Endothelial cell of umbilical vein (primary cell): ENCODE measurements around the gene NUDT21. TPM values are rescaled to one million over a fixed set of nuclear protein-coding genes. Genes with fewer than 3 reads are reported as not detected.

Source experiments
- BruUV-seq: library from RNA; stranded (reverse); fragments of 400-500 nt; replicated peaks from 2 replicates; lab custom pipeline; 2021; lab: Mats Ljungman, UMichigan
- CTCF ChIA-PET: fragments of 300-600, 350-600 bp; sonication (Branson Sonifier 250); formaldehyde crosslinking; loops from one replicate; lab custom pipeline; 2021; ENCODE audit warnings: antibody characterized with exemption, inconsistent platforms; lab: Charles Lee
- POLR2A ChIA-PET: fragments of 300-600, 350-600 bp; sonication (Branson Sonifier 250); formaldehyde crosslinking; loops from one replicate; lab custom pipeline; 2021; ENCODE audit warnings: antibody characterized with exemption, inconsistent platforms; lab: Charles Lee
- DNase-seq: peaks from one replicate; pipeline ENCODE4 v3.0.0-alpha.2; 2011; ENCODE audit warnings: low read depth, low spot score
- FAIRE-seq: peaks from 2 replicates; lab custom pipeline; 2011; peaks lifted over from hg19 to GRCh38; lab: Jason Lieb, UNC
- H2AFZ ChIP-seq: 2 replicates; pipeline ENCODE4 v1.6.0; 2012; ENCODE audit warnings: low read depth, low read length, control low read depth, inconsistent platforms
- H3K27ac ChIP-seq: 2 replicates; pipeline ENCODE4 v1.5.1; 2011; ENCODE audit warnings: low read depth, mild to moderate bottlenecking, control low read depth, low read length, moderate library complexity; ENCODE audit not compliant: insufficient read depth
- H3K27me3 ChIP-seq, 2 experiments: 2 replicates each; pipeline versions ENCODE4 v1.6.0 to v1.6.1; 2011; ENCODE audit warnings: low read length in 2 of 2, mixed read lengths in 1 of 2; ENCODE audit not compliant: control insufficient read depth in 2 of 2, insufficient read depth in 2 of 2
- H3K36me3 ChIP-seq, 2 experiments: 2 replicates in 1 of 2; 3 replicates in 1 of 2; pipeline ENCODE4 v1.5.1; 2011; ENCODE audit warnings: low read length in 2 of 2, mild to moderate bottlenecking in 1 of 2, moderate library complexity in 1 of 2; ENCODE audit not compliant: control insufficient read depth in 2 of 2, insufficient read depth in 2 of 2; ENCODE audit errors: extremely low read depth in 1 of 2
- H3K4me1 ChIP-seq: 3 replicates; pipeline ENCODE4 v1.5.1; 2011; ENCODE audit warnings: mild to moderate bottlenecking, low read length; ENCODE audit not compliant: control insufficient read depth, insufficient read depth; ENCODE audit errors: extremely low read depth
- H3K4me2 ChIP-seq: 2 replicates; pipeline ENCODE4 v1.6.1; 2011; ENCODE audit warnings: low read length, control low read depth, mixed read lengths; ENCODE audit not compliant: insufficient read depth
- H3K4me3 ChIP-seq, 3 experiments: fragments of 200-600 bp in 1 of 3; sonication (generic), shearing (Covaris generic) in 1 of 3; replicated peaks in 1 of 3; 2 replicates each; pipeline ENCODE4 v1.5.1; 2011 to 2016; ENCODE audit warnings: control low read depth in 3 of 3, low read length in 3 of 3, mild to moderate bottlenecking in 2 of 3, inconsistent platforms in 1 of 3, low read depth in 1 of 3, moderate library complexity in 1 of 3; ENCODE audit not compliant: insufficient read depth in 1 of 3
- H3K79me2 ChIP-seq: 2 replicates; pipeline ENCODE4 v1.6.0; 2012; ENCODE audit warnings: low read length, inconsistent platforms; ENCODE audit not compliant: control insufficient read depth, insufficient read depth
- H3K9ac ChIP-seq: replicated peaks from 2 replicates; pipeline ENCODE3; 2011; ENCODE audit warnings: low read length, control low read depth; ENCODE audit not compliant: insufficient read depth; ENCODE audit errors: extremely low read depth
- H3K9me1 ChIP-seq: replicated peaks from 3 replicates; pipeline ENCODE4 v1.6.0; 2011; ENCODE audit warnings: mild to moderate bottlenecking, low read length; ENCODE audit not compliant: control insufficient read depth, insufficient read depth; ENCODE audit errors: extremely low read depth
- H3K9me3 ChIP-seq: replicated peaks from 2 replicates; pipeline ENCODE4 v1.5.1; 2012; ENCODE audit warnings: low read length, inconsistent platforms; ENCODE audit not compliant: control insufficient read depth, insufficient read depth
- H4K20me1 ChIP-seq: replicated peaks from 2 replicates; pipeline ENCODE3; 2011; ENCODE audit warnings: mild to moderate bottlenecking, low read length; ENCODE audit not compliant: control insufficient read depth, insufficient read depth; ENCODE audit errors: extremely low read depth
- EZH2 ChIP-seq: IDR thresholded peaks from 2 replicates; pipeline ENCODE4 v1.6.1; 2012; ENCODE audit warnings: borderline replicate concordance, low read depth, mild to moderate bottlenecking, moderate library complexity, low read length, inconsistent platforms; ENCODE audit not compliant: severe bottlenecking
- FOS ChIP-seq: IDR thresholded peaks from 2 replicates; pipeline ENCODE4 v1.6.1; 2011; ENCODE audit warnings: mild to moderate bottlenecking, low read length, moderate library complexity, borderline replicate concordance; ENCODE audit not compliant: insufficient read depth
- GATA2 ChIP-seq: IDR thresholded peaks from 2 replicates; pipeline ENCODE4 v1.7.0; 2011; ENCODE audit warnings: low read depth, mild to moderate bottlenecking, moderate library complexity, mixed read lengths, low read length; ENCODE audit not compliant: insufficient read length, insufficient read depth
- JUN ChIP-seq: IDR thresholded peaks from 2 replicates; pipeline ENCODE4 v1.6.1; 2011; ENCODE audit warnings: borderline replicate concordance, low read depth; ENCODE audit not compliant: insufficient read length, insufficient read depth
- MYC ChIP-seq: IDR thresholded peaks from one replicate; pipeline ENCODE4 v1.6.1; 2011; ENCODE audit warnings: mild to moderate bottlenecking, low read depth, low read length
- POLR2A ChIP-seq: IDR thresholded peaks from 2 replicates; pipeline ENCODE4 v1.6.1; 2012; ENCODE audit warnings: low read depth, mild to moderate bottlenecking, control low read depth, low read length
- POLR2AphosphoS5 ChIP-seq: IDR thresholded peaks from 2 replicates; pipeline ENCODE4 v1.6.1; 2012; ENCODE audit warnings: low read depth, mild to moderate bottlenecking, control low read depth, low read length, moderate library complexity; ENCODE audit not compliant: insufficient read depth
- dilution Hi-C: fragments of 300-500 bp; cut with MboI; formaldehyde crosslinking; loops from one replicate; pipeline ENCODE4 v1.15.0; 2019; ENCODE audit warnings: low sequenced_read_pairs; ENCODE audit not compliant: extremely low pct_ligation_motif_present
- intact Hi-C: fragments of 100-400 bp; cut with micrococcal nuclease; formaldehyde crosslinking; loops from one replicate; pipeline ENCODE4 v1.10.0; 2022
- polyA plus RNA-seq, 4 experiments: library from polyadenylated mRNA; depleted of rRNA in 3 of 4; stranded (reverse) in 3 of 4; unstranded in 1 of 4; fragments of >200 nt; gene quantifications; 2 replicates each; pipeline versions ENCODE4 v1.2.1 to v1.2.3, GENCODE V29; 2011 to 2012; ENCODE audit warnings: missing spikeins in 1 of 4
- total RNA-seq: library from RNA; stranded (reverse); gene quantifications from 2 replicates; pipeline ENCODE4 v1.2.3, GENCODE V29; 2021
- TF ChIP-seq, protein P1 (sequence below): IDR thresholded peaks from 2 replicates; pipeline ENCODE4 v1.6.1; 2011; ENCODE audit not compliant: insufficient read depth, insufficient read length
- TF ChIP-seq, protein P2 (sequence below), 2 donors: IDR thresholded peaks; 1 replicate in 1 of 2; 2 replicates in 1 of 2; pipeline ENCODE4 v1.5.1; 2011; ENCODE audit warnings: low read length in 2 of 2, mild to moderate bottlenecking in 2 of 2, moderate library complexity in 2 of 2, control low read depth in 1 of 2, inconsistent platforms in 1 of 2, low read depth in 1 of 2; ENCODE audit not compliant: insufficient read depth in 1 of 2; ENCODE audit errors: extremely low read depth in 1 of 2

The NUDT21 gene
- total and polyA plus RNA-seq, 2 donors (not counting 3 experiments of a cell fraction or from before 2014, with no cell fraction given), result 56.4 to 158 TPM

DNA sequence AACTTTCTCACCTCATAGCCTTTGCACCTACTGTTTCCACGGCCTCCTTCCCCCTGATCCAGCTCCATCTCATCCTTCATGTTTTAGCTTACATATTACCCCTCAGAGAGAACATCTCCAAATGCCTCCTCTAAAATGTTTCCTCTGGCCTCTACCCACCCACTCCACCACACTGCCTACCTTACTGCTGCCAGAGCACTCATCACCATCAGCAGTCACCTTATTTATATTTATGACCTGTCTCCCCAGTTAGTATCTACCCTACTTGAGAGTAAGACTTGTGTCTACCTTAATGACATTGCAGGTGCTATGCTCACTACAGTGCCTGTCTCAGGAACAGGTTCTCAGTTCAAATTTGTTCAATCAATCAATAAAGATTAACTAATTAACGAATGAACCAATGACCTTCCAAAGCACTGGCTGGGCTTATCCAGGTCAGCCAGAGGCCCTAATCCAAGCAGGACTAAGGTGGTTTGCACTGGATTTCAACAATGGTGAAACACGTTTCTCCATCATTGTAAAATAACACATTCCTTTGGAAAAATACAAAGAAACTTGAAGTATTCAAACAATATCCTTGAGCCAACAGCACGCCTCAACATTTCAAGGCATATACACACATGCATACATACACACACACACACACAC lies 66.9 kb downstream of the NUDT21 start:
- TF ChIP-seq GATA2 (no peak), JUN (no peak), MYC (no peak), FOS (no peak), POLR2A (no peak), POLR2AphosphoS5 (no peak), EZH2 (no peak)
- TF ChIP-seq, protein P1, sequence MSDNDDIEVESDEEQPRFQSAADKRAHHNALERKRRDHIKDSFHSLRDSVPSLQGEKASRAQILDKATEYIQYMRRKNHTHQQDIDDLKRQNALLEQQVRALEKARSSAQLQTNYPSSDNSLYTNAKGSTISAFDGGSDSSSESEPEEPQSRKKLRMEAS, result no peak
- TF ChIP-seq, protein P2, sequence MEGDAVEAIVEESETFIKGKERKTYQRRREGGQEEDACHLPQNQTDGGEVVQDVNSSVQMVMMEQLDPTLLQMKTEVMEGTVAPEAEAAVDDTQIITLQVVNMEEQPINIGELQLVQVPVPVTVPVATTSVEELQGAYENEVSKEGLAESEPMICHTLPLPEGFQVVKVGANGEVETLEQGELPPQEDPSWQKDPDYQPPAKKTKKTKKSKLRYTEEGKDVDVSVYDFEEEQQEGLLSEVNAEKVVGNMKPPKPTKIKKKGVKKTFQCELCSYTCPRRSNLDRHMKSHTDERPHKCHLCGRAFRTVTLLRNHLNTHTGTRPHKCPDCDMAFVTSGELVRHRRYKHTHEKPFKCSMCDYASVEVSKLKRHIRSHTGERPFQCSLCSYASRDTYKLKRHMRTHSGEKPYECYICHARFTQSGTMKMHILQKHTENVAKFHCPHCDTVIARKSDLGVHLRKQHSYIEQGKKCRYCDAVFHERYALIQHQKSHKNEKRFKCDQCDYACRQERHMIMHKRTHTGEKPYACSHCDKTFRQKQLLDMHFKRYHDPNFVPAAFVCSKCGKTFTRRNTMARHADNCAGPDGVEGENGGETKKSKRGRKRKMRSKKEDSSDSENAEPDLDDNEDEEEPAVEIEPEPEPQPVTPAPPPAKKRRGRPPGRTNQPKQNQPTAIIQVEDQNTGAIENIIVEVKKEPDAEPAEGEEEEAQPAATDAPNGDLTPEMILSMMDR (IDR thresholded peaks at IDR 0.05; ENCODE audit: extremely low read depth in 1 of 2, insufficient read depth in 1 of 2, low read depth in 1 of 2, low read length in 2 of 2), result no peak
- no peak overlapping the region for H3K4me2 ChIP-seq
- no peak overlapping the region for H3K9ac ChIP-seq
- no peaks in the 10 kb centered on the region for H3K79me2 ChIP-seq
- POLR2A ChIA-PET, result no interaction called here
- no peak for DNase-seq
- no peaks in the 10 kb centered on the region for H3K4me1 ChIP-seq
- H3K27me3 ChIP-seq, result no peaks in the 10 kb centered on the region
- H3K9me1 ChIP-seq, result no peaks in the 10 kb centered on the region
- CTCF ChIA-PET, result interaction anchor here (1.5 kb wide), 1 partner anchor 13 kb away, joined by 5 read pairs; no protein-coding TSS in a partner anchor
- H2AFZ ChIP-seq, result no peak overlapping the region
- H3K27ac ChIP-seq, result no peak overlapping the region
- no peak overlapping the region for H3K4me3 ChIP-seq
- H3K9me3 ChIP-seq, result peaks cover 6% of the 10 kb centered on the region
- intact Hi-C loops (no loop called here), dilution Hi-C loops (no loop called here)
- FAIRE-seq, result no peak
- peaks cover 3 to 20% of the 10 kb centered on the region in 2 experiments for H3K36me3 ChIP-seq
- H4K20me1 ChIP-seq, result no peaks in the 10 kb centered on the region
- BruUV-seq, result no TSS peak
